Globus pallidus (tissue), 1 donor: ENCODE results near the gene TYRP1.

Source experiments
- DNase-seq: peaks from one replicate; pipeline ENCODE4 v3.0.0-alpha.2; 2015; ENCODE audit warnings: low spot score

The TYRP1 gene

GRCh38 chr9:12696931-12697622 is 3.9 kb downstream of the TYRP1 start:
- no peak for DNase-seq

- DNase-seq: no peak
Observed at GRCh38 chr9:12697719-12698118, 4.5 kb downstream of the TYRP1 start.

GRCh38 chr9:12698266-12698665 is 5.1 kb downstream of the TYRP1 start:
- no peak for DNase-seq

GRCh38 chr9:12698986-12699385 is 5.8 kb downstream of the TYRP1 start:
- no peak for DNase-seq

- no peak for DNase-seq
Observed at GRCh38 chr9:12699529-12699928, 6.3 kb downstream of the TYRP1 start.

- DNase-seq: no peak
Observed at GRCh38 chr9:12701126-12701525, 7.9 kb downstream of the TYRP1 start.

GRCh38 chr9:12702160-12702758 is 9.1 kb downstream of the TYRP1 start:
- DNase-seq: peak; percentile 42

- DNase-seq: no peak
Observed at GRCh38 chr9:12703996-12704395, 10.8 kb downstream of the TYRP1 start.

GRCh38 chr9:12705738-12706391 is 12.7 kb downstream of the TYRP1 start:
- no peak for DNase-seq

GRCh38 chr9:12708562-12709298 is 15.5 kb downstream of the TYRP1 start:
- DNase-seq: no peak

- DNase-seq: no peak
Observed at GRCh38 chr9:12712532-12712931, 19.3 kb downstream of the TYRP1 start.

- no peak for DNase-seq
Observed at GRCh38 chr9:12715268-12715667, 22.1 kb downstream of the TYRP1 start.

GRCh38 chr9:12716823-12717600 is 23.8 kb downstream of the TYRP1 start:
- DNase-seq: no peak

GRCh38 chr9:12717907-12718306 is 24.7 kb downstream of the TYRP1 start:
- no peak for DNase-seq

- DNase-seq: peak; percentile 16
Observed at GRCh38 chr9:12718482-12719026, 25.4 kb downstream of the TYRP1 start.

- peak; percentile 41 for DNase-seq
Observed at GRCh38 chr9:12719431-12719830, 26.2 kb downstream of the TYRP1 start.

- no peak for DNase-seq
Observed at GRCh38 chr9:12720551-12720950, 27.4 kb downstream of the TYRP1 start.

- DNase-seq: no peak
Observed at GRCh38 chr9:12722131-12722530, 28.9 kb downstream of the TYRP1 start.

- peak; percentile 35 for DNase-seq
Observed at GRCh38 chr9:12723409-12724028, 30.3 kb downstream of the TYRP1 start.

- no peak for DNase-seq
Observed at GRCh38 chr9:12726795-12727194, 33.6 kb downstream of the TYRP1 start.

- no peak for DNase-seq
Observed at GRCh38 chr9:12730198-12730597, 37.0 kb downstream of the TYRP1 start.
